Measurements from ENCODE around the gene TLR5. TPM values are rescaled to one million over a fixed set of nuclear protein-coding genes. Genes with fewer than 3 reads are reported as not detected.

The TLR5 gene
- total RNA-seq, 1 donor from 2014 or later, result not detected

GRCh38 chr1:223152399-223152798 is 9.4 kb upstream of the TLR5 start:
- intact Hi-C loops (cut with micrococcal nuclease), result no loop called here

- intact Hi-C loops (cut with micrococcal nuclease), result no loop called here
Observed at GRCh38 chr1:223150443-223150842, 7.4 kb upstream of the TLR5 start.

- intact Hi-C loops (cut with micrococcal nuclease), result no loop called here
Observed at GRCh38 chr1:223147873-223148272, 4.8 kb upstream of the TLR5 start.

- intact Hi-C loops (cut with micrococcal nuclease), result no loop called here
Observed at GRCh38 chr1:223147409-223147808, 4.4 kb upstream of the TLR5 start.

GRCh38 chr1:223146745-223147144 is 3.7 kb upstream of the TLR5 start:
- intact Hi-C loops (cut with micrococcal nuclease), result no loop called here

GRCh38 chr1:223144914-223145313 is 1.9 kb upstream of the TLR5 start:
- intact Hi-C loops (cut with micrococcal nuclease), result loop anchor here (5.0 kb wide), 2 partner anchors 217 to 387 kb away; partner anchors contain the start of gene SUSD4

GRCh38 chr1:223144431-223144830 is 1.4 kb upstream of the TLR5 start:
- intact Hi-C loops (cut with micrococcal nuclease), result loop anchor here (5.0 kb wide), 2 partner anchors 218 to 388 kb away; partner anchors contain the start of gene SUSD4

- intact Hi-C loops (cut with micrococcal nuclease), result loop anchor here (1.0 to 5.0 kb wide), 8 partner anchors 10 to 971 kb away; partner anchors contain the start of genes FBXO28, MIA3 and SUSD4
Observed at GRCh38 chr1:223143537-223144248, 645 bp upstream of the TLR5 start.

- intact Hi-C loops (cut with micrococcal nuclease), result loop anchor here (2.0 to 5.0 kb wide), 3 partner anchors 220 to 677 kb away; partner anchors contain the start of gene SUSD4
Observed at GRCh38 chr1:223142269-223142668, 779 bp downstream of the TLR5 start.

- intact Hi-C loops (cut with micrococcal nuclease), result loop anchor here (5.0 kb wide), 2 partner anchors 221 to 391 kb away; partner anchors contain the start of gene SUSD4
Observed at GRCh38 chr1:223140611-223141405, 2.2 kb downstream of the TLR5 start.

GRCh38 chr1:223137455-223138085 is 5.5 kb downstream of the TLR5 start:
- intact Hi-C loops (cut with micrococcal nuclease), result no loop called here

GRCh38 chr1:223136086-223136485 is 7.0 kb downstream of the TLR5 start:
- intact Hi-C loops (cut with micrococcal nuclease), result no loop called here

- intact Hi-C loops (cut with micrococcal nuclease), result no loop called here
Observed at GRCh38 chr1:223135176-223135942, 7.7 kb downstream of the TLR5 start.

- intact Hi-C loops (cut with micrococcal nuclease), result loop anchor here (1.0 to 5.0 kb wide), 6 partner anchors 9 to 563 kb away; partner anchors contain the start of gene TLR5
Observed at GRCh38 chr1:223133824-223134435, 9.1 kb downstream of the TLR5 start.

GRCh38 chr1:223133306-223133823 is 9.7 kb downstream of the TLR5 start:
- intact Hi-C loops (cut with micrococcal nuclease), result loop anchor here (1.0 to 5.0 kb wide), 5 partner anchors 10 to 564 kb away; partner anchors contain the start of gene TLR5

- intact Hi-C loops (cut with micrococcal nuclease), result no loop called here
Observed at GRCh38 chr1:223129229-223129901, 13.7 kb downstream of the TLR5 start.

GRCh38 chr1:223126741-223127140 is 16.3 kb downstream of the TLR5 start:
- intact Hi-C loops (cut with micrococcal nuclease), result no loop called here

- intact Hi-C loops (cut with micrococcal nuclease), result no loop called here
Observed at GRCh38 chr1:223125766-223126165, 17.3 kb downstream of the TLR5 start.

GRCh38 chr1:223123011-223123610 is 19.9 kb downstream of the TLR5 start:
- intact Hi-C loops (cut with micrococcal nuclease), result loop anchor here (1.0 kb wide), 5 partner anchors 10 to 658 kb away; partner anchors contain the start of gene TLR5
